ENCODE measurements around the gene CKAP2L.
A peak's percentile ranks its signal among the peaks of the same experiment; 100 is the strongest.

CKAP2L gene

GRCh38 chr2:112694182-112694581 is 70.2 kb downstream of the CKAP2L start:
- Histone ChIP-seq H3F3A (ENCODE audit: low read depth) (no peaks in the 10 kb centered on the region), H3K79me2 (ENCODE audit: insufficient read depth, low read length) (no peaks in the 10 kb centered on the region), H2AFZ (ENCODE audit: low read length) (no peak overlapping the region), H3K36me3 (ENCODE audit: insufficient read depth, low read length) (no peaks in the 10 kb centered on the region), H3K27me3 (ENCODE audit: insufficient read depth, low read length, poor library complexity, severe bottlenecking) (no peaks in the 10 kb centered on the region), H3K9me2 (replicated peaks; ENCODE audit: low read depth, low read length) (no peaks in the 10 kb centered on the region), H3K4me2 (ENCODE audit: low read depth, low read length, poor library complexity, severe bottlenecking) (no peak overlapping the region), H3K4me1 (ENCODE audit: insufficient read depth, low read length, poor library complexity, severe bottlenecking) (peaks cover 27% of the 10 kb centered on the region), H3K9me3 (ENCODE audit: insufficient read depth, low read depth, low read length) (no peaks in the 10 kb centered on the region), H3K9ac (ENCODE audit: low read depth, low read length, poor library complexity, severe bottlenecking) (no peak overlapping the region), H4K20me1 (ENCODE audit: insufficient read depth, low read length, poor library complexity, severe bottlenecking) (no peaks in the 10 kb centered on the region), H3K4me3 (ENCODE audit: low read length, poor library complexity, severe bottlenecking) (no peak overlapping the region)
- no peak for TF ChIP-seq EZH2phosphoT487 (IDR thresholded peaks at IDR 0.05; ENCODE audit: borderline replicate concordance)
- no peak for TF ChIP-seq CTCF (conservative IDR thresholded peaks at IDR 0.05; ENCODE audit: low read length)

DNA sequence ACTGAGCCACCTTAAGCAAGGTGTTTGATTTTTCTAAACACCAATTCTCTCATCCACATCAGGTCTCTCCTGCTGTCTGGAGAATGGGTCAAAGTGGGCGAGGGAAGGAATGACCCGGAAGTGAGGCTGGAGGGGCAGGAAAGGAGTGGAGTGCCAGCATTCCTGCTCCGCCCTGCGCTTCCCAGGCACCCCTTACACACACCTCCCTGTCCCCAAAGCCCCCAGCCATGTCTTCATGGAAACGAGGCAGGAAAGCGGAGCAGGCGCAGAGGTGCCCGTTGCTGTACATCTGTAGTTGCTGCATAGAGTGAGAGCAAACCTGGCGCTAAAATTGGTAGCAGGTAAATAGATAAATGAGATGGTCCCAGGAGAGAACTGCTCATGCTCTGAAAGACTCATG is 70.8 kb downstream of the CKAP2L start:
- Histone ChIP-seq H3K4me2 (ENCODE audit: low read depth, low read length, poor library complexity, severe bottlenecking) (no peak overlapping the region), H3K4me3 (ENCODE audit: low read length, poor library complexity, severe bottlenecking) (no peak overlapping the region), H3K9me2 (replicated peaks; ENCODE audit: low read depth, low read length) (no peaks in the 10 kb centered on the region), H3K4me1 (ENCODE audit: insufficient read depth, low read length, poor library complexity, severe bottlenecking) (peaks cover 27% of the 10 kb centered on the region), H3F3A (ENCODE audit: low read depth) (no peaks in the 10 kb centered on the region), H3K36me3 (ENCODE audit: insufficient read depth, low read length) (no peaks in the 10 kb centered on the region), H3K27me3 (ENCODE audit: insufficient read depth, low read length, poor library complexity, severe bottlenecking) (no peaks in the 10 kb centered on the region), H3K79me2 (ENCODE audit: insufficient read depth, low read length) (no peaks in the 10 kb centered on the region), H2AFZ (ENCODE audit: low read length) (no peak overlapping the region), H3K9me3 (ENCODE audit: insufficient read depth, low read depth, low read length) (no peaks in the 10 kb centered on the region), H4K20me1 (ENCODE audit: insufficient read depth, low read length, poor library complexity, severe bottlenecking) (no peaks in the 10 kb centered on the region), H3K9ac (ENCODE audit: low read depth, low read length, poor library complexity, severe bottlenecking) (peak overlapping the region; percentile 79)
- TF ChIP-seq CTCF (conservative IDR thresholded peaks at IDR 0.05; ENCODE audit: low read length) (no peak), EZH2phosphoT487 (IDR thresholded peaks at IDR 0.05; ENCODE audit: borderline replicate concordance) (no peak)

GRCh38 chr2:112692918-112693317 is 71.5 kb downstream of the CKAP2L start:
- H3K9ac ChIP-seq (ENCODE audit: low read depth, low read length, poor library complexity, severe bottlenecking): peak overlapping the region; percentile 79
- H3K4me3 ChIP-seq (ENCODE audit: low read length, poor library complexity, severe bottlenecking): peak overlapping the region; percentile 8
- H3K4me1 ChIP-seq (ENCODE audit: insufficient read depth, low read length, poor library complexity, severe bottlenecking): peaks cover 27% of the 10 kb centered on the region
- H3K9me3 ChIP-seq (ENCODE audit: insufficient read depth, low read depth, low read length): no peaks in the 10 kb centered on the region
- TF ChIP-seq CTCF (conservative IDR thresholded peaks at IDR 0.05; ENCODE audit: low read length): no peak
- TF ChIP-seq EZH2phosphoT487 (IDR thresholded peaks at IDR 0.05; ENCODE audit: borderline replicate concordance): no peak
- no peaks in the 10 kb centered on the region for H3K36me3 ChIP-seq (ENCODE audit: insufficient read depth, low read length)
- no peak overlapping the region for H2AFZ ChIP-seq (ENCODE audit: low read length)
- peak overlapping the region; percentile 23 for H3K4me2 ChIP-seq (ENCODE audit: low read depth, low read length, poor library complexity, severe bottlenecking)
- no peaks in the 10 kb centered on the region for H3F3A ChIP-seq (ENCODE audit: low read depth)
- no peaks in the 10 kb centered on the region for H3K9me2 ChIP-seq (replicated peaks; ENCODE audit: low read depth, low read length)
- H3K27me3 ChIP-seq (ENCODE audit: insufficient read depth, low read length, poor library complexity, severe bottlenecking): no peaks in the 10 kb centered on the region
- H4K20me1 ChIP-seq (ENCODE audit: insufficient read depth, low read length, poor library complexity, severe bottlenecking): no peaks in the 10 kb centered on the region
- H3K79me2 ChIP-seq (ENCODE audit: insufficient read depth, low read length): no peaks in the 10 kb centered on the region

All from Loucy (cell line).